Jurkat, Clone E6-1 (cell line): ENCODE data around the gene DEPDC5.

ENCODE experiments used
- DNase-seq: peaks from one replicate; pipeline ENCODE4 v3.0.0-alpha.2; 2011; ENCODE audit warnings: low read depth, low spot score
- H3K4me3 ChIP-seq: 2 replicates; pipeline ENCODE4 v1.5.1; 2011; ENCODE audit warnings: mild to moderate bottlenecking, low read length, control low read depth, moderate library complexity

The DEPDC5 gene

DNA sequence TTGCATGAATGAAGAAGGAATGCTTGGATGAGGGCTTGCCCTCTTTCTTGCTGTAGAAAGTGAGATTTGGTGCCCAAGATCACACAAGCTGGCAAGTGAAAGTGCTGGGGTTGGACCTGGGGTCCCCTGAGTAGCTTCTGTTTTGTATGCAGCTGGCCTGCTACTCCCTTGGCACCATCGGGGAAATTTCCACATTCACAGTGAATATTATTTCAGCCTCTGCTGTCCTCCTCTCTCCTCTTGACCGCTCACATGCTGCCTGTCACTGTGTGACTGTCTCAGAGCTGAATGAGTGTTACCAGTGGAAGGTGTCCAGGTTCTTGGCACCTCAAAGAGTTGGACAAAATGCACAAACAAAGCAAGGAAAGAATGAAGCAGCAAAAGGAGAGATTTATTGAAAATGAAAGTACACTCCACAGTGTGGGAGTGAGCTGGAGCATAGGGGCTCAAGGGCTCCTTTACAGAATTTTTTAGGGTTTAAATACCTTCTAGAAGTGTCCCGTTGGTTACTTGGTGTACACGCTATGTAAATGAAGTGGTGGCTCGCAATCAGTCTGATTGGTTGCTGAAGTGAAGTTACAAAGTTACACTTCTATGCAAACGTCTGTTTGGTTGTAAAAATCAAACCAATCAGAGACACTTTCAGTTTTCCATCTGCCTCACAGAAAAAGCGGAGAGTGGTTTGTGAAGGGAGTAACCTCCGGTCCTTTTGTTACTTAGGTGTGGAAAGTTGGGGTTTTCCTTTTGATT lies 87.4 kb downstream of the DEPDC5 start:
- no peak overlapping the region for H3K4me3 ChIP-seq
- DNase-seq = no peak

DNA sequence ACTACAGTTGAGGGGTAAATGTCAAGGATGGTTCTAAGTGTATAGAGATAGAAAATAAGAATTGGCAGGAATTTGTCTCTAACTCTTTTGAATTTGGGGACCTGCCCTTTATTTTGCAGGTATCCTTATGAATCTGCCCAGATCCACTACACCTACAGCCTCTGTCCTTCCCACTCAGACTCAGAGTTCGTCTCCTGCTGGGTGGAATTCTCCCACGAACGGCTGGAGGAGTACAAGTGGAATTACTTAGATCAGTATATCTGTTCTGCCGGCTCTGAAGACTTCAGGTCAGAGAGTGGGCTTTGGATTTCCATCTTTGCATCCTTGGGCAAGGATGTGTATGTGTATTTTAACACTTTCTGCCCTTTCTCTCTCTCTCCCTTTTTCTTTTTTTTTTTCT lies 89.7 kb downstream of the DEPDC5 start:
- no peak overlapping the region for H3K4me3 ChIP-seq

DNA sequence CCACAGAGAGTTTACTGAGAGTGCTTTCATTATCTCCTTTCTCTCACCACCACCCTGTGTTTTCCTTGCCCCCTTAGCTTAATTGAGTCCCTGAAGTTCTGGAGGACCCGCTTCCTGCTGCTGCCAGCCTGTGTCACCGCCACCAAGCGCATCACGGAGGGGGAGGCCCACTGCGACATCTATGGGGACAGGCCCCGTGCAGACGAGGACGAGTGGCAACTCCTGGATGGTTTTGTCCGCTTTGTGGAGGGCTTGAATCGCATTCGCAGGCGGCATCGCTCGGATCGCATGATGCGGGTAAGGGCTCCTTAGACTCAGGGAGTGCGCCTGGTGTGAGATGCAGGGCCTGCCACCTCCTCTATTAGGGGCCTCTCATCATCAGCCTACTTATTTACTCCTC lies 91.1 kb downstream of the DEPDC5 start:
- no peak for DNase-seq
- H3K4me3 ChIP-seq = no peak overlapping the region

More for the DNA sequence above, 89.7 kb downstream of the DEPDC5 start:
- DNase-seq = no peak

DNA sequence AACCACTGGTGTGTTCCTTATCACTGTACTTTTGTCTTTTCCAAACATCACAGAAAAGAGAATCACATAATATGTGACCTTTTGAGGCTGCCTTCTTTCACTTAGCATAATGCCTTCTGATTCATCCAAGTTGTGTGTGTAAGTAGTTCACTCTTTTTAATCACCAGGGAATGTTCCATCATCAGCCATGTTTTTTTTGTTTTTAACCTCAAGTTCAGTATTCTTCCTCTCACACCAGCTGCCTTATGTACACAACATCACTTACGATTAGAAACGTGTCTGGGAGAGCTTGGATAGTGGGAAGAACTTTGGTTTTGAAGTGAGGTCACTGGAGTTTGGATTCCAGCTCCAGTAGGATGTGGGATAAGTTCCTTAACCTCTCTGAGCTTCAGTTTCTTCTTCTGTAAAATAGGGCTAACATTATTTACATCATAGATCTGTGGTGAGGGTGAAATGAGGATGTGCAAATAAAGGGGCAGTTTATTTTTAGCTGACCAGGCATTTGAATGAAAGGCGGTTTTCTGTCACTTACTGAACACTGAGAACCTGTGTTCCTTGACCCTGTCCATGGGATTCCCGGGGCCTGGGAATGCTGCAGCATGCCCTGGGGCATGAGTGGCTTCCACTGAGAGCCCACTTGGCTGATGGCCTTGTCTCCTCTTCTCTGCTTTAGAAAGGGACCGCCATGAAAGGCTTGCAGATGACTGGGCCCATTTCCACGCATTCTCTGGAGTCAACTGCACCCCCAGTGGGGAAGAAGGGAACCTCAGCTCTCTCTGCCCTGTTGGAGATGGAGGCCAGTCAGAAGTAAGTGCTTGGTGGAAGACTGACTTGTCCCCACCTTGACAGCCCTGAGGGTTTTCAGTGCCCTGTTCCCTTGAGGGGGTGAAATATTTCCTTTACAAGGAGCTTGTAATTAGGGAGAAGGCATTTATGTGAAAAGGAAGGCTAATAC lies 92.6 kb downstream of the DEPDC5 start:
- DNase-seq = no peak
- no peak overlapping the region for H3K4me3 ChIP-seq

DNA sequence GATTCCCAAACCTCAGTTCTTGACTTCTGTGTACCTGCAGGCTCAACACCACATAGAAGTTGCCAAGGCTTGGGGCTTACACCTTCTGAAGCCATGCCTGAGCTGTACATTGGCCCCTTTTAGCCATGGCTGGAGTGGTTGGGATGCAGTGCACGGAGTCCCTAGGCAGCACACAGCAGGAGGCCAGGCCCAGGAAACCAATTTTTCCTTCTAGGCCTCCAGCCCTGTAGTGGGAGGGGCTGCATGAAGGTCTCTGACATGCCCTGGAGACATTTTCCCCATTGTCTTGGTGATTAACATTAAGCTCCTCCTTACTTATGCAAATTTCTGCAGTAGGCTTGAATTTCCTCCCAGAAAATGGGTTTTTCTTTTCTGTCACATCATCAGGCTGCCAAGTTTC lies 94.6 kb downstream of the DEPDC5 start:
- no peak for DNase-seq
- H3K4me3 ChIP-seq = no peak overlapping the region

DNA sequence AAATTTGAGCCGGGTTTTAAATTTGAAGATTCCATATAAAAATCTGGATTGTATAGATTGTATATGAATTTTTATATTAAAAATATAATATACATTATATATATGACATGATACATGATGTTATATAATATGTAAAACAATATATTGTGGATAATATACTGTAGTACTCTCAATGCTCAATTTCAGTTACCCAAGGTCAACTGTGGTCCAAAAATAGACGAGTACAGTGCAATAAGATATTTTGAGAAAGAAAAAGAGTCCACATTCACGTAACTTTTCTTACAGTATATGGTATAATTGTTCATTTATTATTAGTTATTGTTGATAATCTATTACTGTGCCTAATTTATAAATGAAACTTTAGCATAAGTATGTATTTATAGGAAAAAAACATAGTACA lies 96.3 kb downstream of the DEPDC5 start:
- DNase-seq = no peak
- H3K4me3 ChIP-seq = no peak overlapping the region

DNA sequence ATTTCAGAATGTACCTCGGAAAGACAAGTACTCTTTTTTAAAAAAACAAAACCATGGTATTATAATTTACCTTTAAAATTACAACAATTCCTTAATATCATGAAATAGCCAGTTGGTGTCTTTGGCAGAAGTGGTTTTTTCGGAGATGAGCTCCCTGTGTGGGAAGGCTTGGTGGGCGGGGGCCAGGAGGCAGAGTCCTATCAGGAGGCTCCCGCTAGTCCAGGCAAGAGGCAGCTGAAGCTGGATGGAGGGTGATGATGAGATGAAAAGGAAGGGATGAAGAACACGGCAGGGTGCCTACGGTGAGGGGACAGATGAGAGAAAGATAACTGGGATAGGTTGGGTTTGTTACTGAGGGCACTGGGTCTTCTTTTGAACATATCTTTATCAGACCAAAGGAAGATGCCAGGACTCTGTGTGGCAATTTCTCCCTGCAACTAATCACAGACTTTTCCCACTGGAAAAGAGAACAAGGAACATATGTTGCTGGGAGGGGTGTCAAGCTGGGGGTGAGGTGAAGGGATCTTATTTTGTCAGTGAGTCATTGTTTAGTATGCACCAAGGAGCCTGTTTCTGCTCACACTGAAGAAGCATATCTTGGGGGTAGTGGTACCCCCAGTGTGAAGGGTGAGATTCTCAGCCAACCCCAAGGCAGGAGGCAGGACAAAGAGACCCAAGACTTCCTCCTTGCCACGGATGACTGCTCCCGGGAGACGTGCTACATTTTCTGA lies 99.0 kb downstream of the DEPDC5 start:
- no peak overlapping the region for H3K4me3 ChIP-seq
- no peak for DNase-seq

DNA sequence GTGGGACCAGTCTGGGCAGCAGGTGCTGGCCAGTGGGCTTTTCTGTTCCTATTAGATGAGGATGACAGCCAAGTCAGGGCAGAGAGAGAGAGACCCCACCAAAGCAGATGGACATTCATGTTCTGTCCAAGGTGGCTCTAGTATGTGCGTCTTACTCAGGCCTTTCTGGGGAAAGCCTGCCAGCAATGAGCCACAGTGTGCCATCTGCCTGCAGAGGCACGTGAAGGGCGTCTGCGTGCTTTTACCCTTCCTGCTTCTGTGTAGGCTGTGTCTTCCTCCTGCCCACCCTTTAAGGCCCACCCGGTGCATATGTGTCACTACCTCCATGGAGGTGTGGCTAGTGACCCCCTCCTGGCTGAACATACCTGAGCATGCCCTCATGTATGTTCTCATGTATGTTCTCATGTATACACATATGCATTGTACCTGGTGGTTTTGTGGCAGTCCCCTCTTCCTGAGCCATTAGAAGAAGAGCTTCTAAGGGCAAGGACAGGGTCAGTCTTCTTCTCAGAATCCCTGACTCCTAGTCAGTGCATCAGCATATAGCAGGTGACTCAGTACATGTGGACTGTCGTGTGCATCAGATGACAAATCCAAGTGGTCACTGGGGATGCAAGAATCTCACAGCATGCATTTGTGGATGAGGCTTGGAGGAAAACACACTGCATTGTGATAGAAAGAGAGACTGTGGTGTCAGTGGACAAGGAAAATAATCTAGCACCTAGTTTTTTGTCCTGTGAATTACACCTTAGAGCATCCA lies 100.1 kb downstream of the DEPDC5 start:
- H3K4me3 ChIP-seq = no peak overlapping the region
- no peak for DNase-seq

DNA sequence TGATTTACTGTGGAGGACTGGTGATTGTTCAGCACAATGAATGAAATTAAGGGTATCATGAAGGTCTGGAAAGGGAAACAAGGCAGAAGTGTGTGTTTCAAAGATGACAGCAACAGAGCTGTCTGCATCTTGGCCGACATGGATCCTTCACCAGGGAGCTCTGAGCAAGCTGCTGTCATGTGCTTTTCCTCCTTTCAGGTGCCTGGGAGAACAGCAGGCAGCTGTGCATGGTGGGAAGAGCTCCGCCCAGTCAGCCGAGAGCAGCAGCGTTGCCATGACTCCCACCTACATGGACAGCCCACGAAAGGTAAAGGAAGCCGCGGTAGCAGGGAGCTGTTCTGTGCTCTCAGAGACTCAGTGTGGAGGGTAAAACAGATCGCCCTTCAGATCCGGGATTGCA lies 103.4 kb downstream of the DEPDC5 start:
- H3K4me3 ChIP-seq = no peak overlapping the region
- DNase-seq = no peak

DNA sequence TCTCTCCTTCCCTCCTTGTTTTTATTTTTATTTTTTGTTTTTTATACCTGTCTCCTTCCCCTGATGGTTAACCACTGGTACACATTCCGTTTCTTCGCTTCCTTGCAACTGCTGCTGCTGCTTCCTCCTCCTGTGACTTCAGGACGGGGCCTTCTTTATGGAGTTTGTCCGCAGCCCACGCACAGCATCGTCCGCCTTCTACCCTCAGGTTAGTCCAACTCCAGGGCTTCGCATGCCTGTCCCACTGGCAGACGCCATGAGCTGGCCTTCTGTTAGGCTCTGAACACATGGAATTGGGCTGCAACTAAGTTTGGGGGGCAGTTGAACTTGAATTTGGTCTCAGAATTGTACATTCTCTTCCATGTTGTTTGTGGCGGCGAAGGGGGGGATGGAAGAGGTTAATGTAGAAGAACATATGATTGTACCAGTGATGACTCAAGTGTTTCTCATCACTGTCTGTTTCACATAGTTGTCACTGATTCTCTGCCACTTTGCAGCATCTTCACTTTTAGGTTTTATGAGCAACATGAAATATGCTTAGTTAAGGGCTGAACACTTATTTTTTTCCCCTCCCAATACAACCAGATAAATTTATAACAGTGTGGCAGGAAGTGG lies 107.5 kb downstream of the DEPDC5 start:
- no peak for DNase-seq
- H3K4me3 ChIP-seq = no peak overlapping the region

DNA sequence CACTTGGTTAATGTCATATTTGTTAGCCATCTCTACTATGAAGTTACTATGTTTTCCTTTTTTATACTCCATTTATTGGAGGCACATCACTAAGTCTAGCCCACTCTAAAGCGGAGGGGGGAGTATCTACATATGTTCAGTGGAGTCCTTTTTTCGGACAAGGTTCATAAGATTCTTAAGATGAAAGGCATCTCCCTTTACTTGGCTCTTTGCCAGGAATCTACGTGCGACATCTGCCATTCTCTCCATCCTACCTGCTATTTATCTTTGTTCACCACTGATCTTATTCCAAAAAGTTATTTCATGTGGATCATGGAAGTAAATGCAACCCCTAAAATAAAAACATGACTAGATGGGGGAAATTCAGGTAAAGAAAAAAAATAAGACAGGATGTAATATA lies 113.1 kb downstream of the DEPDC5 start:
- no peak for DNase-seq
- H3K4me3 ChIP-seq = no peak overlapping the region

DNA sequence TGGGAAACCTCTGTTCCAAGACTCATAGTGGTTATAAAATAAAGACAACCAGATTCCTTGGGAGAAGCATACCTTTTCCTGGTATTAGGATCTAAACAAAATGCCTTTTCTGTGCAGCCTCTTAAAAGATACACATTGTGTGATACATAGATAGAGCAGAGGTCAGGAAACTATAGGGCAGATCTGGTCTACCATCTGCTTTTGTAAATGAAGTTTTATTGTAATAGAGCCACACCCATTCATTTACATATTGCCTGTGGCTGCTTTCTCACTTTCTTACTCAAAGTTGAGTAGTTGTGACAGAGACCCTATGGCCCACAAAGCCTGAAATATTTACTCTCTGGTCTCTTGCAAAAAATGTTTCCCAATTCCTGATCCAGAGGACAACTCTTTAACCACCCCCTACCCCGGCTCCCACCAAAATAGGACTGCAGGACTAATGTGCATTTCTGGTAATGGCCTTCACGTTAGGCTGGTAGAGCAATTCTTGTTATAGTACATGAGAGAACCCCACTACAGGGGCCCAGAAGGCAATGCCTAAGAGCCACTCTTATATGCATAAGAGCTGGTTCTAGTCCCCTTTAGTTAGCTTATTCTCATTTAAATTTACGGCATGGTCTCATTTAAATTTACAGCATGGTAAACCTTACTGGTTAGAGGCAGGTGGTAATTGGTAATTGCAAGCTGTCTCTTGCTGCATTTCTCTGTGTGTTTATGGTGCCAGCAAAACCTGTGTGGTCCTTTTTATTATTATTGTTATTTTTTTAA lies 113.8 kb downstream of the DEPDC5 start:
- no peak for DNase-seq
- H3K4me3 ChIP-seq = no peak overlapping the region

DNA sequence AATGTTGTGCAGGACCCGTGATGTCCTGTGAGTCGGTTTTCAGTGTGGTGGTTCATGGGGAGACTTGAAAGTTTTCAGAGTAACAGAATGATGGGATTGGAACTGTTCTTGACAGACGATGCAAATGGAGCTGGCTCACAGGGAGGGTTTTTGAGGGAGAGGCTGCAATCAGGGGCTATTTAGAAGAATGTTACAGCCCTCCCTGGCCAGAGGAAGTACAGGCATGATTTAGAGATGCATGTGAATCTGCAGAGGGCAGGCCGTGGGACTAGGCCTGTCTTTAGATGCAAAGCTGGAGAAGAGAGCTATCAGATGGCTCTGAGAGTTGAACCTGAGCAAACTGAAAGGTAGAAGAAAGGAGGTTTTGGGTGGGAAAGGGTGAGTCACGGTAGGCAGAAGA lies 115.9 kb downstream of the DEPDC5 start:
- no peak for DNase-seq

DNA sequence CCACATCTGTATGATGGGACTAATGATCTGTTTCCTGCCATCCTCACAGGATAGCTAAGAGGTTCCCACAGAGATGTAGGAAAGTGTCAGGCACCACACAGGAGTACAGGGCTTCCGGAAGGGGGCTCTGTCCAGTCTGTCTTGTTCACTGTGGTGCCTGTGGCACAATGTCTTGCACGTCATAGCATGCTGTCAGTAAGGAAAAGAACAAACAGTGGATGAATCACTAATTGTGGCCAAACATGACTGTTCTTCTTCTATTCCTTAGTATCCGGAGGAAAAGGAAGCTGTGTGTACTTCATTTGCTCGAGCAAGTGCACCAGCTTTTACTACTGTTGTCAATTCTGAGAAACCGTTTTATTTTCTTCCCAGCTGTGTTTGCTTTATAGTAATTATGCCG lies 117.1 kb downstream of the DEPDC5 start:
- no peak overlapping the region for H3K4me3 ChIP-seq
- no peak for DNase-seq

More for the DNA sequence above, 115.9 kb downstream of the DEPDC5 start:
- H3K4me3 ChIP-seq = no peak overlapping the region

DNA sequence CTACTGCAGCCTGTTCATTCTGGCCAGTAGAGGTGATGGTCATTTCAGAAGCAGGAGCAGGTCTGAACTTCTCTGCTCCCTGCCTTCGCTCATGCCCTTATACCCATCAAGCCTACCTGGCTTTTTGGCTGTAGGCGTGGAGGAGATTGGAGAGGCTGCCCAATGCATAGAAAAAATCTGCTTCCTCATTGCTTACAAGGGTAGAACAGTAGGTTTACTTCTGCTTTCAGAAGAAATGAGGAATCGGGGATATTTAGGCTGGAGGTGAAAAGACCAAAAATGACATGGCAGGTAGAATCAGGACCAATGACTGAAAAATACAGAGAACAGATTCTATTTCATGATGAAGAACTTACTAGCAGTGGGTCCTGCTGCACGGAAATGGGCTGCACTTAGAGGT lies 117.7 kb downstream of the DEPDC5 start:
- no peak overlapping the region for H3K4me3 ChIP-seq
- no peak for DNase-seq

DNA sequence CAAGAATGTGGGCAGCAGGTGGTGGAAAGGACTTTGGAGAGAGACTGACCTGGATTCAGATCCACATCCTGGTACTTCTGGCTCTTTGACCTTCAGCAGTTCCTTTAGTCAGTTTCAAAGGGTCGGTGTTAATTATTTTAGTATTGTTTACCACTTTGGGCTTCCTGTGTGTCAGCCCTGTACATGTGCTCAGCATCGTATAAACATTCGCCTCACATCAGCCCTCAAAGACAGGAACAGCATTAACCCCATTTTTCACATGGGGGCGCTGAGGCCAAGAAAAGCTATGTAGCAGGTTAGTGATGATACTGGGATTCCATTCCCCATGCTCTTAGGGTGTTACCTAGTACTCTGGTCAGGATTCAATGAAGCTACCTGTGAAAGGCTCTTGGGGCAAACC lies 118.4 kb downstream of the DEPDC5 start:
- H3K4me3 ChIP-seq = no peak overlapping the region
- no peak for DNase-seq

DNA sequence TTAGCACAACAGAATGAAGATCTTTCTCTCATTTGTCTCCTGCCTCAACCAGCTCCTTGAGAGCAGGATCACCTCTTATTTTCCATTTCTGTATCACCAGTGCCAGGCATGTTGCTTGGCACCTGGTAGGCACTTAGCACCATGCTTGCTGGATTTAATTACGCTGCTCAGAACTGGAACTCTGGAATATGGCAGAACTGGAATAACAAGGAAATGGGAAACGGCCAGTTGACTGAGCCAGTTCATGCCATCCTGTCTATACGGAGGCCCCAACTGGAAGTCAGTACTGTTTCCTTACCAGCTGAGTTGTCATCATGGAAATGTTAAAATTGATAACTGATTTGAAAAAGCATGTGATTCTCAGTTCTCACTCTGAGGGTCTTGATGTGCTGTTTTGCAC lies 121.0 kb downstream of the DEPDC5 start:
- no peak for DNase-seq
- H3K4me3 ChIP-seq = no peak overlapping the region
